ENCODE measurements around the gene FBXW11. TPM values are rescaled to one million over a fixed set of nuclear protein-coding genes. Genes with fewer than 3 reads are reported as not detected.
"Not testable (repeated sequence)": the region's sequence is repeated elsewhere in the genome, so short reads cannot be mapped to it uniquely, and the experiment has no call there.

The FBXW11 gene
- total RNA-seq, 1 experiment from 2014 or later = 69.2 TPM

DNA sequence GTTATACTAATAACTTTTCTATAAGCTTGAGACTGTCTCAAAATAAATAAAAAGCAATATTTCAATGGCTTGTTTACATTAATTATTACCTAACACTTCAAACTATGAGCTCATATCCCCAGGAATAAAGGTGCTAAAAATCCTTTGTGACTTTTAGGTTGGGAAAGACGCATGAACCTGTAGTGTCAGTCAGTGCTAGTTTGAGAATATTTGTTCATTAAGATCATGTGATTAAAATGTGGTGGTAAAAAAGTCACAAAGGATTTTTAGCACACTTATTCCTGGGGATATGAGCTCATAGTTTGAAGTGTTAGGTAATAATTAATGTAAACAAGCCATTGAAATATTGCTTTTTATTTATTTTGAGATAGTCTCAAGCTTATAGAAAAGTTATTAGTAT, 64.8 kb downstream of the FBXW11 start:
- BruUV-seq (replicated peaks); H3K9me2 ChIP-seq (replicated peaks; ENCODE audit: low read length); H3K27me3 ChIP-seq (ENCODE audit: low read length); intact Hi-C loops (cut with micrococcal nuclease); H3K27ac ChIP-seq (ENCODE audit: low read length); H3K36me3 ChIP-seq (ENCODE audit: low read depth, low read length); DNase-seq; H4K20me1 ChIP-seq (ENCODE audit: low read length); H3F3A ChIP-seq (ENCODE audit: low read length, unreplicated experiment); H3K4me1 ChIP-seq (ENCODE audit: insufficient read depth, low read length); POLR2A ChIA-PET (ENCODE audit: unreplicated experiment); H2AFZ ChIP-seq (ENCODE audit: low read length); CTCF ChIA-PET; ATAC-seq; H3K4me3 ChIP-seq (ENCODE audit: low read length); H3K9ac ChIP-seq (ENCODE audit: low read length); H3K9me3 ChIP-seq (ENCODE audit: low read length); H3K4me2 ChIP-seq (ENCODE audit: low read length): not testable (repeated sequence)
- peaks cover 73% of the 10 kb centered on the region for H3K79me2 ChIP-seq (ENCODE audit: low read length)

DNA sequence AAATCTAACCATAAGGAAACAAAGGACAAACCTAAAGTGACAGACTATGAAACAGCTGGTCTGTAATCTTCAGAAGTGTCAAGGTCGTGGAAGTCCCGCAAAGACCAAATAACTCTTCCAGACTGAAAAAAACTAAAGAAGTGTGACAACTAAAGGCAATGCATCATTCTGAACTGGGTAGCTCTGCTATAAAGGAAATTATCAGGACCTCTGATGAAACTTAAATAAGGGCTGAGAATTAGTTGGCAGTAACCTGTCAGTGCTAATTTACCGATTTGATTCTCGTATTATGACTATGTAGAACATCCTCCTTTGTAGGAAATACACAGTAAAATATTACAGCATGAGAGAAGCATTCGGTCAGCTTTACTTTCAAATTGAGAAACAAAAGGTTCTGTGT, 65.2 kb downstream of the FBXW11 start:
- intact Hi-C loops (cut with micrococcal nuclease) = not testable (repeated sequence)

DNA sequence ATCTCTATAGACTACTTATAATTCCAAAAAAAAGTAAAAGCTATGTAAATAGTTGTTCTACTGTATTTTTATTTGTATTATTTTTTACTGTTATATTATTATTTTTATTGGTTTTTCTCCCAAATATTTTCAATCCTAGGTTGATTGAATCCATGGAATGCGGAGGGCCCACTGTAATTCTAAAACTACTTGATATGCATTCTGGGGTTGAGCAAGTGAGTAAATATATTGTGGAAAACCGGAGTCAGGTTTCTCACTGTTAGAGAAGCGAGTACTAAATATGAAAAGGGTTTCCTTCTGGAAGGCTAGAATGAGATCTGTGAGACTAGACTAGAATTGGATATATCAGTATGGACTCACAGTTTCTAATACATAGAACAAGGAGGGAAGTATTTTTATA, 66.5 kb downstream of the FBXW11 start:
- intact Hi-C loops (cut with micrococcal nuclease) = no loop called here
- no peak overlapping the region for H2AFZ ChIP-seq (ENCODE audit: low read length)
- no peaks in the 10 kb centered on the region for H3K36me3 ChIP-seq (ENCODE audit: low read depth, low read length)
- no peaks in the 10 kb centered on the region for H3K9me3 ChIP-seq (ENCODE audit: low read length)
- H3K9me2 ChIP-seq (replicated peaks; ENCODE audit: low read length) = no peaks in the 10 kb centered on the region
- H3K79me2 ChIP-seq (ENCODE audit: low read length) = peaks cover 71% of the 10 kb centered on the region
- no TSS peak for BruUV-seq (replicated peaks)
- H3K4me2 ChIP-seq (ENCODE audit: low read length) = no peak overlapping the region
- peaks cover 4% of the 10 kb centered on the region; the same call in 1 of the 2 replicates for H4K20me1 ChIP-seq (ENCODE audit: low read length)
- no peaks in the 10 kb centered on the region for H3K27me3 ChIP-seq (ENCODE audit: low read length)
- ATAC-seq = no peak
- CTCF ChIA-PET = no interaction called here
- H3F3A ChIP-seq (ENCODE audit: low read length, unreplicated experiment) = no peaks in the 10 kb centered on the region
- no peak overlapping the region for H3K9ac ChIP-seq (ENCODE audit: low read length)
- DNase-seq = no peak
- H3K4me1 ChIP-seq (ENCODE audit: insufficient read depth, low read length) = no peaks in the 10 kb centered on the region
- H3K4me3 ChIP-seq (ENCODE audit: low read length) = no peak overlapping the region
- POLR2A ChIA-PET (ENCODE audit: unreplicated experiment) = no interaction called here
- no peak overlapping the region for H3K27ac ChIP-seq (ENCODE audit: low read length)
- TF ChIP-seq, protein P1, sequence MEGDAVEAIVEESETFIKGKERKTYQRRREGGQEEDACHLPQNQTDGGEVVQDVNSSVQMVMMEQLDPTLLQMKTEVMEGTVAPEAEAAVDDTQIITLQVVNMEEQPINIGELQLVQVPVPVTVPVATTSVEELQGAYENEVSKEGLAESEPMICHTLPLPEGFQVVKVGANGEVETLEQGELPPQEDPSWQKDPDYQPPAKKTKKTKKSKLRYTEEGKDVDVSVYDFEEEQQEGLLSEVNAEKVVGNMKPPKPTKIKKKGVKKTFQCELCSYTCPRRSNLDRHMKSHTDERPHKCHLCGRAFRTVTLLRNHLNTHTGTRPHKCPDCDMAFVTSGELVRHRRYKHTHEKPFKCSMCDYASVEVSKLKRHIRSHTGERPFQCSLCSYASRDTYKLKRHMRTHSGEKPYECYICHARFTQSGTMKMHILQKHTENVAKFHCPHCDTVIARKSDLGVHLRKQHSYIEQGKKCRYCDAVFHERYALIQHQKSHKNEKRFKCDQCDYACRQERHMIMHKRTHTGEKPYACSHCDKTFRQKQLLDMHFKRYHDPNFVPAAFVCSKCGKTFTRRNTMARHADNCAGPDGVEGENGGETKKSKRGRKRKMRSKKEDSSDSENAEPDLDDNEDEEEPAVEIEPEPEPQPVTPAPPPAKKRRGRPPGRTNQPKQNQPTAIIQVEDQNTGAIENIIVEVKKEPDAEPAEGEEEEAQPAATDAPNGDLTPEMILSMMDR (conservative IDR thresholded peaks at IDR 0.05; ENCODE audit: low read depth, low read length) = no peak
- TF ChIP-seq EZH2 (IDR thresholded peaks at IDR 0.05; ENCODE audit: low read length, unreplicated experiment) (no peak), EZH2phosphoT487 (IDR thresholded peaks at IDR 0.05; ENCODE audit: borderline replicate concordance, low read length) (no peak)

More for the DNA sequence above, 65.2 kb downstream of the FBXW11 start:
- H3F3A ChIP-seq (ENCODE audit: low read length, unreplicated experiment); H3K4me2 ChIP-seq (ENCODE audit: low read length); H3K4me1 ChIP-seq (ENCODE audit: insufficient read depth, low read length); H4K20me1 ChIP-seq (ENCODE audit: low read length); H3K9ac ChIP-seq (ENCODE audit: low read length); H3K27ac ChIP-seq (ENCODE audit: low read length); H3K9me2 ChIP-seq (replicated peaks; ENCODE audit: low read length); H2AFZ ChIP-seq (ENCODE audit: low read length); CTCF ChIA-PET; ATAC-seq; H3K9me3 ChIP-seq (ENCODE audit: low read length); DNase-seq; H3K27me3 ChIP-seq (ENCODE audit: low read length); H3K4me3 ChIP-seq (ENCODE audit: low read length); H3K36me3 ChIP-seq (ENCODE audit: low read depth, low read length); POLR2A ChIA-PET (ENCODE audit: unreplicated experiment); BruUV-seq (replicated peaks): not testable (repeated sequence)
- peaks cover 73% of the 10 kb centered on the region for H3K79me2 ChIP-seq (ENCODE audit: low read length)

DNA sequence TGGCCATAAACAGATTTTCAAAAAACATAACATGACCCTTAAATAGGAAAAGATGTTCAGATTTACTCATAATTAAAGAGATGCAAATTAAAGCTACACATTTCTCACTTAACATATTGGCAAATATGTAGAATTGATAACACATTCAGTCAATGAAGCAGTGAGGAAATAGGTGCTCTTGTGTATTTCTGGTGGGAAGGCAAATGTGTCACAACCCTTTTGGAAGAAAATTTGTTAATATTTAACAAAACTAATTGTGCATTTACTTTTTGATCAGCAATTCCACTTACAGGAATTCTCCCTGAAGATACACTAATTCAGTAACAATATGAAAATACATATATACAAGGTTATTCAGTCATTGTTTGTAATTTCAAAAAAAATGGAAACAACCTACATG, 68.1 kb downstream of the FBXW11 start:
- ATAC-seq (no peak), DNase-seq (no peak)
- H3K9ac ChIP-seq (ENCODE audit: low read length) = no peak overlapping the region
- no peak overlapping the region for H3K4me2 ChIP-seq (ENCODE audit: low read length)
- ChIA-PET POLR2A (ENCODE audit: unreplicated experiment) (no interaction called here), CTCF (no interaction called here)
- H3K36me3 ChIP-seq (ENCODE audit: low read depth, low read length) = no peaks in the 10 kb centered on the region
- H2AFZ ChIP-seq (ENCODE audit: low read length) = no peak overlapping the region
- H3K27ac ChIP-seq (ENCODE audit: low read length) = no peak overlapping the region
- no peak for TF ChIP-seq EZH2phosphoT487 (IDR thresholded peaks at IDR 0.05; ENCODE audit: borderline replicate concordance, low read length)
- H4K20me1 ChIP-seq (ENCODE audit: low read length) = peaks cover 4% of the 10 kb centered on the region; the same call in 1 of the 2 replicates
- H3K27me3 ChIP-seq (ENCODE audit: low read length) = no peaks in the 10 kb centered on the region
- H3K79me2 ChIP-seq (ENCODE audit: low read length) = peaks cover 75% of the 10 kb centered on the region
- no peaks in the 10 kb centered on the region for H3F3A ChIP-seq (ENCODE audit: low read length, unreplicated experiment)
- no peak overlapping the region for H3K4me3 ChIP-seq (ENCODE audit: low read length)
- no peaks in the 10 kb centered on the region for H3K9me3 ChIP-seq (ENCODE audit: low read length)
- H3K9me2 ChIP-seq (replicated peaks; ENCODE audit: low read length) = no peaks in the 10 kb centered on the region
- intact Hi-C loops (cut with micrococcal nuclease) = no loop called here
- no TSS peak for BruUV-seq (replicated peaks)
- no peaks in the 10 kb centered on the region for H3K4me1 ChIP-seq (ENCODE audit: insufficient read depth, low read length)

Measured in PC-3 (cell line).